Subcutaneous abdominal adipose tissue (tissue), 5 donors: ENCODE measurements around the gene NRSN2.

ENCODE experiments used
- H3K27ac ChIP-seq: one replicate; pipeline ENCODE4 v1.7.0; 2013; ENCODE audit warnings: low read depth, mild to moderate bottlenecking, inconsistent platforms, low read length, moderate library complexity
- H3K27me3 ChIP-seq, 5 donors: one replicate each; pipeline ENCODE4 v1.7.0; 2013; ENCODE audit warnings: low read length in 5 of 5, inconsistent platforms in 1 of 5; ENCODE audit not compliant: control insufficient read depth in 5 of 5, insufficient read depth in 4 of 5
- H3K36me3 ChIP-seq, 5 donors: one replicate each; pipeline ENCODE4 v1.7.0; 2013; ENCODE audit warnings: low read length in 5 of 5; ENCODE audit not compliant: control insufficient read depth in 5 of 5, insufficient read depth in 5 of 5
- H3K4me1 ChIP-seq, 5 donors: one replicate each; pipeline ENCODE4 v1.7.0; 2013; ENCODE audit warnings: low read length in 5 of 5, mild to moderate bottlenecking in 3 of 5, moderate library complexity in 1 of 5; ENCODE audit not compliant: control insufficient read depth in 5 of 5, insufficient read depth in 5 of 5
- H3K4me3 ChIP-seq, 5 donors: one replicate each; pipeline ENCODE4 v1.7.0; 2013; ENCODE audit warnings: low read length in 5 of 5, low read depth in 1 of 5
- H3K9ac ChIP-seq, 5 donors: one replicate each; pipeline ENCODE4 v1.7.0; 2013; ENCODE audit warnings: low read length in 5 of 5, mild to moderate bottlenecking in 4 of 5, moderate library complexity in 3 of 5
- H3K9me3 ChIP-seq, 5 donors: one replicate each; pipeline ENCODE4 v1.7.0; 2013; ENCODE audit warnings: low read length in 5 of 5; ENCODE audit not compliant: control insufficient read depth in 5 of 5
- donor health status: healthy.
- donor health status: healthy.
- donor health status: healthy.
- donor health status: healthy.
- donor health status: healthy.

Gene NRSN2

DNA sequence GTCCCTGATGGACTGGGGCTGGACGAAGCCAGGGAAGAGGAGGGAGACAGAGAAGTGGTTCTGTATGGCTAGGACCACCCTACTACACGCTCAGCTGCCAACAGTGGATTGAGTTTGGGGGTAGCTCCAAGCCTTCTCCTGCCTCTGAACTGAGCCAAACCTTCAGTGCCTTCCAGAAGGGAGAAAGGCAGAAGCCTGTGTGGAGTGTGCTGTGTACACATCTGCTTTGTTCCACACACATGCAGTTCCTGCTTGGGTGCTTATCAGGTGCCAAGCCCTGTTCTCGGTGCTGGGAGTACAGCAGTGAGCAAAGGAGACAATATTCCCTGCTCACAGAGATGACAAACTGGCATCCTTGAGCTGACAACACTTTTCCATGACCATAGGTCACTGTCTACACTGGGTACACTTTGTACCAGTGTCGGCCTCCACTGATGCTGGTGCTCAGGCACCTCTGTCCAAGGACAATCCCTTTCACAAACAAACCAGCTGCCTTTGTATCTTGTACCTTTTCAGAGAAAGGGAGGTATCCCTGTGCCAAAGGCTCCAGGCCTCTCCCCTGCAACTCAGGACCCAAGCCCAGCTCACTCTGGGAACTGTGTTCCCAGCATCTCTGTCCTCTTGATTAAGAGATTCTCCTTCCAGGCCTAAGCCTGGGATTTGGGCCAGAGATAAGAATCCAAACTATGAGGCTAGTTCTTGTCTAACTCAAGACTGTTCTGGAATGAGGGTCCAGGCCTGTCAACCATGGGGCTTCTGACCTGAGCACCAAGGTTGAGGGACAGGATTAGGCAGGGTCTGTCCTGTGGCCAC is 49.9 kb downstream of the NRSN2 start:
- Histone ChIP-seq H3K9me3 (no peaks in the 10 kb centered on the region), H3K27ac (no peak overlapping the region), H3K27me3 (peaks cover 0 to 3% (median 0%) of the 10 kb centered on the region in 5 donors), H3K9ac (no peak overlapping the region), H3K4me1 (no peaks in the 10 kb centered on the region), H3K36me3 (peaks cover 0 to 35% (median 23%) of the 10 kb centered on the region in 5 donors), H3K4me3 (no peak overlapping the region)

- Histone ChIP-seq H3K27ac (no peak overlapping the region), H3K4me1 (no peaks in the 10 kb centered on the region), H3K4me3 (no peak overlapping the region), H3K9me3 (no peaks in the 10 kb centered on the region), H3K9ac (no peak overlapping the region), H3K27me3 (peaks cover 0 to 3% (median 0%) of the 10 kb centered on the region in 5 donors), H3K36me3 (peaks cover 0 to 31% (median 20%) of the 10 kb centered on the region in 5 donors)
Observed at GRCh38 chr20:397432-398237, 50.7 kb downstream of the NRSN2 start.

GRCh38 chr20:399182-399707 is 52.3 kb downstream of the NRSN2 start:
- no peaks in the 10 kb centered on the region for H3K9me3 ChIP-seq
- H3K27ac ChIP-seq: no peak overlapping the region
- H3K4me3 ChIP-seq: no peak overlapping the region
- no peak overlapping the region for H3K9ac ChIP-seq
- no peaks in the 10 kb centered on the region for H3K4me1 ChIP-seq
- peaks cover 0 to 26% (median 17%) of the 10 kb centered on the region in 5 donors for H3K36me3 ChIP-seq
- H3K27me3 ChIP-seq: peaks cover 0 to 3% (median 0%) of the 10 kb centered on the region in 5 donors

GRCh38 chr20:400128-400453 is 53.2 kb downstream of the NRSN2 start:
- Histone ChIP-seq H3K36me3 (peaks cover 0 to 23% (median 15%) of the 10 kb centered on the region in 5 donors), H3K9ac (no peak overlapping the region), H3K4me3 (no peak overlapping the region), H3K27me3 (peaks cover 0 to 3% (median 0%) of the 10 kb centered on the region in 5 donors), H3K4me1 (no peaks in the 10 kb centered on the region), H3K9me3 (no peaks in the 10 kb centered on the region), H3K27ac (no peak overlapping the region)

DNA sequence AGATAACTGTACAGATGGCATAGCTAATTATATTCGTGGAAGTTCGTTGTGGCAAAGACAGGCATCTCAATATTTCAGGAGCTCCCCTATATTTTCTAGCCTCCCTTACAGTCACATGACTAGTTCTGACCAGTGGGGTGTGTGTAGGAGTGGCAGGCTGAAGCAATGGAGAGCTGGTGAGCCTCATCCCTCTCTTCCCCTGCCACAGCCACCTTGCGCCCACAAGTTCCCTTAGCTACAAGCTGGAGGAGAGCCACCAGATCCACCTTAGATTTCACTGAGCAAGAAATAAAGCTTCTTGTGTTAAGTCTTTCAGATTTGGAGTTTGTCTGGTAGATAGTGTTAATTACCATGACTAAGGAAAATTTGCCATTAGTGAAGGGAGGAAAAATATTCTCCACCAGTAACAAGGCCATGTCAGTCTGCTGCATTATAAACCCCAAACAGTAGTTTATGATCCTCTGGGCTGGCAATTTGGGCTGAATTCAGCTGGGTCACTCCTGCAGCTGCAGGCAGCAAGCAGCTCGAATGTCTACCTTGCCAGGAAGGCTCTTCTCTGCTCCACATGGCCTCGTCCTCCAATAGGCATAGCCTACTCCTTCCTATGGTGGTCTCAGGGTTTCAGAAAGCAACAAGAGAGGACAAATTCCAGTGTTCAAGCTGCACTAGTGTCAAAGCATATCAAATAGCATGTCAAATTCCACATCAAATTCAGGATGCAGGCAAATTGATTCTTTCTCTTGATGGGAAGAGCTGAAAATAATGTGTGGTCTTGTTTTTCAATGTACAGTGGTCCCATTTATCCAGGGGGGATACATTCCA is 53.8 kb downstream of the NRSN2 start:
- Histone ChIP-seq H3K4me1 (no peaks in the 10 kb centered on the region), H3K27ac (no peak overlapping the region), H3K9me3 (no peaks in the 10 kb centered on the region), H3K36me3 (peaks cover 0 to 20% (median 13%) of the 10 kb centered on the region in 5 donors), H3K4me3 (no peak overlapping the region), H3K27me3 (peaks cover 0 to 3% (median 0%) of the 10 kb centered on the region in 5 donors), H3K9ac (no peak overlapping the region)

DNA sequence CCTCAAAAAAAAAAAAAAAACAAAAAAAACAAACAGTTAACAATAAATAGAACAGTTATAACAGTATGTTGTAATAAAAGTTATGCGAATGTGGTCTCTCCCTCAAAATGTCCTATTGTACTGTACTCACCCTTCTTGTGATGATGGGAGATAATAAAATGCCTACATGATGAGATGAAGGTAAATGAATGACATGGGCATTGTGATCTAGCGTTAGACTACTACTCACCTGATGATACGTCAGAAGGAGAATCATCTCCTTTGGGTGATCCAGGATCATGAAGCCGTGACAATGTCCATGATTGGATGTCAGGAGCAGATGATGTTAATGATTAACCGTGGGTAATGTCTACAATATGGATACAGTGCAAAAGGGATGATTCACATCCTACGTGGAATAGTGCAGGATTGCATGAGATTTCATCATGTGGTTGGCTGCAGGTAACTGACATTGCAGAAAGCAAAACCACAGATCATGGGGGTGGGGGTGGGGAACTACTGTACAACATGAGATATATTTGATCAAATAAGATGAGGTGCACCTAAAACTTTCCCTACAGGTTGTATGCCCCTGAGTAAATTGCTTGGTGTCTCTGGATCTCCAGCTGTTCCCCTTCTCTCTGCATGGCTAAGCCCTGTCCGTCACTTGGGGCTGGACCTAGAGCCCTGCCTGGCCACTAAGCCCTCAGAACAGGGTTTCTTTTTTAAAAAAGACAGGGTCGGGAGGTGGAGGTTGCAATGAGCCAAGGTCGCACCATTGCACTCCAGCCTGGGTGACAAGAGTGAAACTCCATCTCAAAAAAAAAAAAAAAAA is 55.0 kb downstream of the NRSN2 start:
- no peaks in the 10 kb centered on the region for H3K9me3 ChIP-seq
- H3K27ac ChIP-seq: no peak overlapping the region
- H3K4me3 ChIP-seq: no peak overlapping the region
- H3K9ac ChIP-seq: no peak overlapping the region
- H3K4me1 ChIP-seq: peaks cover 0 to 1% (median 0%) of the 10 kb centered on the region in 5 donors
- H3K27me3 ChIP-seq: peaks cover 0 to 3% (median 0%) of the 10 kb centered on the region in 5 donors
- H3K36me3 ChIP-seq: peaks cover 0 to 8% (median 3%) of the 10 kb centered on the region in 5 donors

GRCh38 chr20:402496-402885 is 55.6 kb downstream of the NRSN2 start:
- no peak overlapping the region for H3K4me3 ChIP-seq
- H3K4me1 ChIP-seq: peaks cover 0 to 7% (median 5%) of the 10 kb centered on the region in 5 donors
- H3K36me3 ChIP-seq: peaks cover 0 to 3% (median 0%) of the 10 kb centered on the region in 5 donors
- H3K9me3 ChIP-seq: no peaks in the 10 kb centered on the region
- peaks cover 0 to 3% (median 0%) of the 10 kb centered on the region in 5 donors for H3K27me3 ChIP-seq
- no peak overlapping the region for H3K27ac ChIP-seq
- no peak overlapping the region for H3K9ac ChIP-seq

GRCh38 chr20:402898-403581 is 56.1 kb downstream of the NRSN2 start:
- Histone ChIP-seq H3K27me3 (peaks cover 0 to 3% (median 0%) of the 10 kb centered on the region in 5 donors), H3K36me3 (no peaks in the 10 kb centered on the region), H3K9ac (no peak overlapping the region), H3K9me3 (no peaks in the 10 kb centered on the region), H3K4me1 (peaks cover 0 to 9% (median 7%) of the 10 kb centered on the region in 5 donors), H3K4me3 (no peak overlapping the region), H3K27ac (no peak overlapping the region)
